Nephron progenitor cell (in vitro differentiated cells): Measurements from ENCODE around the gene KYAT1.

Experiments
- DNase-seq: peaks from one replicate; pipeline ENCODE4 v3.0.0; 2021
- H3K27ac Mint-ChIP-seq: 2 replicates; pipeline ENCODE4 v1.8.0; 2021; ENCODE audit warnings: mild to moderate bottlenecking, moderate library complexity, mixed read lengths
- H3K27me3 Mint-ChIP-seq: 2 replicates; pipeline ENCODE4 v1.8.0; 2021; ENCODE audit warnings: mild to moderate bottlenecking, low read depth, mixed read lengths; ENCODE audit not compliant: poor library complexity
- H3K36me3 Mint-ChIP-seq: 2 replicates; pipeline ENCODE4 v1.8.0; 2021; ENCODE audit warnings: low read depth, mixed read lengths
- H3K4me1 Mint-ChIP-seq: 2 replicates; pipeline ENCODE4 v1.8.0; 2021; ENCODE audit warnings: mixed read lengths
- H3K4me3 Mint-ChIP-seq: 2 replicates; pipeline ENCODE4 v1.8.0; 2021; ENCODE audit warnings: mild to moderate bottlenecking, moderate library complexity, mixed read lengths
- H3K9me3 Mint-ChIP-seq: 2 replicates; pipeline ENCODE4 v1.8.0; 2021; ENCODE audit warnings: mild to moderate bottlenecking, moderate library complexity, mixed read lengths
- TF ChIP-seq, protein P1 (sequence below): fragments of 200-600 bp; sonication (generic); IDR thresholded peaks from 2 replicates; pipeline ENCODE4 v1.5.0; 2021; ENCODE audit warnings: antibody characterized with exemption

KYAT1 gene

DNA sequence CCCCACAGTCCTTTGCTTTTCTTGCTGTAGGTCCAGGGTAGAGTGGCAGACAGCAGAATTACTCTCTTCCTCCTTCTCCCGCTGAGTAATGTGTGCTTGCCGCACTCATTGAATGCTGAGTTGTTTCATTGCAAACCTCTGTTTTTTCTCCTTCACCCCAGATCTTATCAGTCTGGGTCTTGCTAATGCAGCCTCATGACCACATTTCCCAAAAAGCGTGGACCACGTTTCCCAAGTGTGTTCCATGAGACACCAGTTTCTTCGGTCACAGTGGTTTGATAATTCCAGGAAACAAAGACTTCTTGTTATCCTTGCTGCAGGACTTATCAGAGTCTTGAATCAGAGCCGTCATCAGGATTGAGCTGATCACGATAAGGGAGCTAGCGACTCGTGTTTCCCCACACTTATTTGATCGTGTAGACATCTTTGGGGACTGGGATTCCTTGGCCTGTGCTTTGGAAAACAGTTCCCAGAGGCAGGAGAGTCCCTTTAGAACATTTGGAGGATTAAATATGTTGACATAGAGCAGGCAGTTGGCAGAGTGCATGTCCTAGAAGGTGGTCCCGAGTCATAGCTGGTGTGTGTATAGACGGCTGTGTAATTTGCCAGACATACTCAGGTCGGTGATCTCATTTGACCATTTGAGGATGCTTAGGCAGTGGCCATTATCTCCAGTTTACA, 4.6 kb upstream of the KYAT1 start:
- H3K27me3 Mint-ChIP-seq: peaks cover 4% of the 10 kb centered on the region
- DNase-seq: no peak
- TF ChIP-seq, protein P1, sequence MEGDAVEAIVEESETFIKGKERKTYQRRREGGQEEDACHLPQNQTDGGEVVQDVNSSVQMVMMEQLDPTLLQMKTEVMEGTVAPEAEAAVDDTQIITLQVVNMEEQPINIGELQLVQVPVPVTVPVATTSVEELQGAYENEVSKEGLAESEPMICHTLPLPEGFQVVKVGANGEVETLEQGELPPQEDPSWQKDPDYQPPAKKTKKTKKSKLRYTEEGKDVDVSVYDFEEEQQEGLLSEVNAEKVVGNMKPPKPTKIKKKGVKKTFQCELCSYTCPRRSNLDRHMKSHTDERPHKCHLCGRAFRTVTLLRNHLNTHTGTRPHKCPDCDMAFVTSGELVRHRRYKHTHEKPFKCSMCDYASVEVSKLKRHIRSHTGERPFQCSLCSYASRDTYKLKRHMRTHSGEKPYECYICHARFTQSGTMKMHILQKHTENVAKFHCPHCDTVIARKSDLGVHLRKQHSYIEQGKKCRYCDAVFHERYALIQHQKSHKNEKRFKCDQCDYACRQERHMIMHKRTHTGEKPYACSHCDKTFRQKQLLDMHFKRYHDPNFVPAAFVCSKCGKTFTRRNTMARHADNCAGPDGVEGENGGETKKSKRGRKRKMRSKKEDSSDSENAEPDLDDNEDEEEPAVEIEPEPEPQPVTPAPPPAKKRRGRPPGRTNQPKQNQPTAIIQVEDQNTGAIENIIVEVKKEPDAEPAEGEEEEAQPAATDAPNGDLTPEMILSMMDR: no peak
- peak overlapping the region; percentile 87 for H3K27ac Mint-ChIP-seq
- H3K4me1 Mint-ChIP-seq: peaks cover 51% of the 10 kb centered on the region
- H3K9me3 Mint-ChIP-seq: no peaks in the 10 kb centered on the region
- H3K4me3 Mint-ChIP-seq: no peak overlapping the region
- peaks cover 36% of the 10 kb centered on the region for H3K36me3 Mint-ChIP-seq

DNA sequence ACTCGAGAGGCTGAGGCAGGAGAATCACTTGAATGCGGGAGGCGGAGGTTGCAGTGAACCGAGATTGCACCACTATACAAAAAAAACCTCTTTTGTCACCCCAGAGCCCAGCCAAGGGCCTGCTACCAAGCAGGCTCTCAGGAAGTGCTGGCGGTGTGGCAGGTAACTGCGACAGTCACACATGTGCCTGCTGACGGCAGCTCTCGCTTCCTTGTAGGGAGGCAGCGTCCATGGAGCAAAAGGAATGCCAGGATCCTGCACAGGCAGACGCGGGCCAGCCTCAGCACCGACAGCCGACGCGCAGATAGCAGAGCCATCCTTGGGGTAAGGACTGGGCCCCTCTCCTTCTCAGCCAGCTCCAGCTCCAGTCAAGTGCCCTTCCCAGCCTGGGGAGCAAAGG, 4.0 kb upstream of the KYAT1 start:
- Mint-ChIP-seq H3K4me3 (no peak overlapping the region), H3K36me3 (peaks cover 36% of the 10 kb centered on the region)

DNA sequence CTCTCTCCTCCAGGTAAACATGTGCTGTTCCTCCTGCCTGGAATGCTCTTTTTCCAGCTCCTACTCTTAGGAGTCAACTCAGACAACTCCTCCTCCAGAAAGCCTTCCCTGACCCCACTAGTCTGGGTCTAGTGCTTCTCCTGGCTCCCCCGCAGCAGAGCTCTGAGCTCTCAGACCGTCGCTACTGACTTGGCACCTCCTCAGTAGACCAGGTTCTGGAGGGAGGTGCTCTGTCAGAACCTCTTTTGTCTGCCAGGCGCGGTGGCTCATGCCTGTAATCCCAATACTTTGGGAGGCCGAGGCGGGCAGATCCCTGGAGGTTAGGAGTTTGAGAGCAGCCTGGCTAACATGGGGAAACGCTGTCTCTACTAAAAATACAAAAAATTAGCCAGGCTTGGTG, 3.6 kb upstream of the KYAT1 start:
- Mint-ChIP-seq H3K4me3 (peak overlapping the region; percentile 34), H3K4me1 (peaks cover 59% of the 10 kb centered on the region), H3K36me3 (peaks cover 36% of the 10 kb centered on the region), H3K27ac (no peak overlapping the region), H3K27me3 (peaks cover 4% of the 10 kb centered on the region), H3K9me3 (no peaks in the 10 kb centered on the region)
- DNase-seq: no peak
- TF ChIP-seq, protein P1: no peak

More for the DNA sequence above, 4.0 kb upstream of the KYAT1 start:
- Mint-ChIP-seq H3K9me3 (no peaks in the 10 kb centered on the region), H3K27me3 (peaks cover 4% of the 10 kb centered on the region), H3K27ac (no peak overlapping the region), H3K4me1 (peaks cover 56% of the 10 kb centered on the region)
- DNase-seq: no peak
- TF ChIP-seq, protein P1: no peak

- H3K27me3 Mint-ChIP-seq: peaks cover 3% of the 10 kb centered on the region
- peaks cover 59% of the 10 kb centered on the region for H3K4me1 Mint-ChIP-seq
- no peaks in the 10 kb centered on the region for H3K9me3 Mint-ChIP-seq
- no peak for DNase-seq
- TF ChIP-seq, protein P1: no peak
- H3K4me3 Mint-ChIP-seq: peak overlapping the region; percentile 99
- H3K36me3 Mint-ChIP-seq: peaks cover 36% of the 10 kb centered on the region
- no peak overlapping the region for H3K27ac Mint-ChIP-seq
Observed at GRCh38 chr9:128884164-128884563, 2.4 kb upstream of the KYAT1 start.

- DNase-seq: peak; percentile 31
- TF ChIP-seq, protein P1: no peak
- H3K9me3 Mint-ChIP-seq: no peaks in the 10 kb centered on the region
- H3K4me1 Mint-ChIP-seq: peaks cover 48% of the 10 kb centered on the region
- peaks cover 24% of the 10 kb centered on the region for H3K36me3 Mint-ChIP-seq
- peak overlapping the region; percentile 97 for H3K27ac Mint-ChIP-seq
- H3K4me3 Mint-ChIP-seq: peak overlapping the region; percentile 99
- H3K27me3 Mint-ChIP-seq: no peaks in the 10 kb centered on the region
Observed at GRCh38 chr9:128882677-128883603, 1.2 kb upstream of the KYAT1 start.
